HG02642 (cell line): ENCODE measurements around the gene VSTM2L.

ENCODE experiments used
- ATAC-seq: cut with Tn5 transposase; IDR thresholded peaks from one replicate; pipeline ENCODE4 v1.9.1; 2021; ENCODE audit warnings: mild to moderate bottlenecking; ENCODE audit not compliant: unreplicated experiment, poor library complexity

Gene VSTM2L

GRCh38 chr20:37934634-37935375, 31.9 kb downstream of the VSTM2L start:
- ATAC-seq = no peak

GRCh38 chr20:37935435-37935834, 32.5 kb downstream of the VSTM2L start:
- no peak for ATAC-seq

- no peak for ATAC-seq
Observed at GRCh38 chr20:37936041-37936440, 33.1 kb downstream of the VSTM2L start.

- ATAC-seq = no peak
Observed at GRCh38 chr20:37936451-37936850, 33.5 kb downstream of the VSTM2L start.

- ATAC-seq = no peak
Observed at GRCh38 chr20:37937686-37938085, 34.8 kb downstream of the VSTM2L start.

GRCh38 chr20:37938181-37938750, 35.3 kb downstream of the VSTM2L start:
- no peak for ATAC-seq

GRCh38 chr20:37938954-37939353, 36.0 kb downstream of the VSTM2L start:
- no peak for ATAC-seq

- no peak for ATAC-seq
Observed at GRCh38 chr20:37939701-37940560, 37.0 kb downstream of the VSTM2L start.

GRCh38 chr20:37940858-37941257, 37.9 kb downstream of the VSTM2L start:
- no peak for ATAC-seq

- no peak for ATAC-seq
Observed at GRCh38 chr20:37941332-37941731, 38.4 kb downstream of the VSTM2L start.

- no peak for ATAC-seq
Observed at GRCh38 chr20:37941992-37942391, 39.1 kb downstream of the VSTM2L start.

- ATAC-seq = no peak
Observed at GRCh38 chr20:37943033-37943432, 40.1 kb downstream of the VSTM2L start.

- ATAC-seq = no peak
Observed at GRCh38 chr20:37943501-37944455, 40.9 kb downstream of the VSTM2L start.

GRCh38 chr20:37944456-37944981, 41.6 kb downstream of the VSTM2L start:
- no peak for ATAC-seq

- no peak for ATAC-seq
Observed at GRCh38 chr20:37945091-37945547, 42.2 kb downstream of the VSTM2L start.

- ATAC-seq = no peak
Observed at GRCh38 chr20:37946946-37947345, 44.0 kb downstream of the VSTM2L start.

- ATAC-seq = no peak
Observed at GRCh38 chr20:37947943-37948342, 45.0 kb downstream of the VSTM2L start.

GRCh38 chr20:37948956-37949355, 46.0 kb downstream of the VSTM2L start:
- no peak for ATAC-seq

GRCh38 chr20:37954190-37954589, 51.3 kb downstream of the VSTM2L start:
- no peak for ATAC-seq

GRCh38 chr20:37954626-37955025, 51.7 kb downstream of the VSTM2L start:
- no peak for ATAC-seq
